ENCODE measurements around the gene STEAP1B. TPM values are rescaled to one million over a fixed set of nuclear protein-coding genes. Genes with fewer than 3 reads are reported as not detected.
"Not testable (repeated sequence)": the region's sequence is repeated elsewhere in the genome, so short reads cannot be mapped to it uniquely, and the experiment has no call there.

The STEAP1B gene
- total RNA-seq, 1 donor: 1.8 TPM

DNA sequence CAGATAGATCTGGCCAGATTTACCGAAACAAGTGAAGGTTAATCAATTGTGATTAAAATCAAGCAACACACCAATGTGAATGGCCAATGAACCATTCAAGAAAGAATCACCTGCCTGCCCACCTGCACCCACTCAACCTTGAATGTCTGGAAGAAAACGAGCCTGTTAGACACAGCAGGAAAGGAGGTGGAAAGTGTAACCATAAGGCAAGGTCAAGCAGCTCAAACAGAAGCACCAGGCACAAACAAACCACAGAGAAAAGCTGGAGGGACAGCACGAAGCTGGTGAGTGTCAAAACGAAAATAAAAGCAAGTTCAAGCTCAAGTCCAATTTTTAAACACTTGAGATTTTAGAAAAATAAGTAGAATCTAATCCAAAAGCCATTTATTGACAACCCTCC, 64.9 kb downstream of the STEAP1B start:
- Histone ChIP-seq H3K4me3 (ENCODE audit: low read length) (no peak overlapping the region), H3K9me3 (ENCODE audit: low read depth, low read length) (no peaks in the 10 kb centered on the region), H3K4me1 (ENCODE audit: insufficient read depth, low read length) (peaks cover 3% of the 10 kb centered on the region), H3K27me3 (ENCODE audit: insufficient read depth, low read length) (no peaks in the 10 kb centered on the region)

DNA sequence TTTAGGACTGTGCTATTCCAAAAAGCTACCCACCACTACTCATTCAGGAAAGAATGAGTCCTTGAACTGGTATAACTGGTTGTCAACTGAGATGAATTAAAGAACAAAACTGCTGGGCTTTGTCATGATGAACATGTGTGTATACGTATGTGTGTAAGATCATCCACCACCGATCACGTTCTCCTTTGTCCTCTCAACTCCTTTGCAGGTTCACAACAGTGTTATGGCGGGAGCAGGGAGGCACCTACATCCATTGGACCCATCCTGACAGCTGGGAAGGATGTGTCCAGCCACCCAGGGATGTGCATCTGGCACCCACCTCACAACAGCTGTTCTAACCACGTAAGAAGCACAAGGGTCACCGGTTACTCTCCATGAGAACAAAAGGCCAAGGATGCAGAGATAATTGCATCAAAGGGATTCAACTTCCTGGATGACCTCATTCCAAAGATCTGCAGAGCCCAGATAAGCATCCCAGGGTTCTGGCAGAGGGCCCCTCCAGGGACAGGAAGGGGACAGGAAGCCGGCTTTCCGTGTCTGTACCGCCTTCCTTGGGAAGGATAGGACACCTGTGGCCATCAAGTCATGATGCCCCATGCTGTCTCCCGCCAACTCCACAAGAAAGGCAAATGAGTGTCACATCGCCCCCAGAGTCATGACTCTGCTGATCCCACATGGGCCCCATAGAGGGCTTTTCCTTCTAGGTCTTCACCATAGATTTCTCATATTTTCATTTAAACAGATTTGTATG, 66.1 kb downstream of the STEAP1B start:
- Histone ChIP-seq H3K4me1 (ENCODE audit: insufficient read depth, low read length) (peaks cover 3% of the 10 kb centered on the region), H3K4me3 (ENCODE audit: low read length) (no peak overlapping the region), H3K9me3 (ENCODE audit: low read depth, low read length) (no peaks in the 10 kb centered on the region), H3K27me3 (ENCODE audit: insufficient read depth, low read length) (no peaks in the 10 kb centered on the region)

DNA sequence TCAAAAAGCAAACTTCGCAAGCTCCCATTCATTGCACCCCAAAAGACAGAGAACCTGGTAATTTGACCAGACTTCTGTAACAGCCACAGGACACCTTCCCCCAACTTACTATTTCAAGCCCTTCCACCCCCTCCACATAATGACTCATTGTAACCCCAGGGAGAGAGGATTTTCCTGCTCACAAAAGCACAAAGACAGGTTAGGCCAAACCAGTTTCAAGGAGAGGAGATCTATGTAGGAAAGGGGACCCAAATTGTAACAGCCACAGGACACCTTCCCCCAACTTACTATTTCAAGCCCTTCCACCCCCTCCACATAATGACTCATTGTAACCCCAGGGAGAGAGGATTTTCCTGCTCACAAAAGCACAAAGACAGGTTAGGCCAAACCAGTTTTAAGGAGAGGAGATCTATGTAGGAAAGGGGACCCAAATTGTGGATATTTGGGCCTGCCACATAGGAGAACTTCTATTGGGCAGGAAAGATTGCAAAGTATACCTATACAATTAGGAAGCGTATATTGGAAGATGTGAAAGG, 66.8 kb downstream of the STEAP1B start:
- H3K4me3 ChIP-seq (ENCODE audit: low read length); H3K27me3 ChIP-seq (ENCODE audit: insufficient read depth, low read length); H3K9me3 ChIP-seq (ENCODE audit: low read depth, low read length); H3K4me1 ChIP-seq (ENCODE audit: insufficient read depth, low read length): not testable (repeated sequence)

DNA sequence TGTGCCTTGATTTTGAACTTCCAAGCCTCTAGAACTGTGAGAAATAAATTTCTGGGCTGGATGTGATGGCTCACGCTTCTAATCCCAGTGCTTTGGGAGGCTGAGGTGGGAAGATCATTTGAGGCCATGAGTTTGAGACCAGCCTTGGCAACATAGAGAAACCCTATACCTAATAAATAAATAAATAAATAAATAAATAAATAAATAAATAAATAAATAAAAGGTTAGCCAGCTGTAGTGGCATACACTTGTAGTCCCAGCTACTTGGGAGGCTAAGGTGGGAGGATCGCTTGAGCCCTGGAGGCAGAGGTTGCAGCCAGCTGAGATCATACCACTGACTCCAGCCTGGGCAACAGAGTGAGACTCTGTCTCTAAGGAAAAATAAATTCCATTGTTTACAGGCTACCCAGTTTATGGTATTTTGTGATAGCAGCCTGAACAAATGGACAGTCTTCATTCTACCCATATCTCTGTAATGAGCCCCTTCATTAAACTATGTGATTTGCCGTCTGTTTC, 67.7 kb downstream of the STEAP1B start:
- Histone ChIP-seq H3K4me1 (ENCODE audit: insufficient read depth, low read length) (no peaks in the 10 kb centered on the region), H3K9me3 (ENCODE audit: low read depth, low read length) (no peaks in the 10 kb centered on the region), H3K4me3 (ENCODE audit: low read length) (no peak overlapping the region), H3K27me3 (ENCODE audit: insufficient read depth, low read length) (no peaks in the 10 kb centered on the region)

DNA sequence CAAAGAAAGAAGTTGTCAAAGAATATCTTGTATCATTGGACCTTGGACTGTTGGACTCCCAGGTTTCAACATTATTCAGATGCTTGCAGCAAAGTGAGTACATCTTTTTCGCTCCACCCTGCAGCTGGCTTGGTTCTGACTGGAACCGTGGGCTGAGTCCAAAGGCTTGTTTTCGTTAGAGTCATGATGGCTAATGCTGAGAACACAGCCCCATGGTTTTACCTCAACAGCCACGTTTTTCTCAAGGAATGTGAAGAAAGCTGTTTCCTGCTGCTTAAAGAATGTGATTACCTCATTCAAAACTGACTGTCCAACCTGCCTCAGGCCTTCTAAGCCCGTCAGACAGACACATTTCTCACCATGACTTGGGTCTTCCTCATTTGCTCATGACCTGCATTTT, 69.5 kb downstream of the STEAP1B start:
- no peaks in the 10 kb centered on the region for H3K4me1 ChIP-seq (ENCODE audit: insufficient read depth, low read length)
- H3K4me3 ChIP-seq (ENCODE audit: low read length): no peak overlapping the region
- H3K9me3 ChIP-seq (ENCODE audit: low read depth, low read length): no peaks in the 10 kb centered on the region
- H3K27me3 ChIP-seq (ENCODE audit: insufficient read depth, low read length): no peaks in the 10 kb centered on the region

DNA sequence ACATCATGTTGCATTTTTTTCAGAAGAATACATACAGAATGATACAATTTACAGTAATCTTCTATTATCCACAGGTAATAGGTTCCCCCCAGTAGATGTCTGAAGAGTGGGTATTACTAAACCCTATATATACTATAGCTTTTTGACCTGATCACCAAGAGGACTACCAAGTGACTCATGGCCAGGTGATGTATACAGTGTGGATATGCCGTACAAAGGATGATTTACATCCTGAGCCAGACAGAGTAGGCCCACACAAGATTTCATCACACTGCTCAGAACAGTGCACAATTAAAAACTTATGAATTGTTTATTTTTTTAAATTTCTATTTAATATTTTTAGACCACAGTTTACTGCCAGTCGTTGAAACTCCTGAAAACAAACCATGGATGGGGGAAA, 70.6 kb downstream of the STEAP1B start:
- H3K27me3 ChIP-seq (ENCODE audit: insufficient read depth, low read length): no peaks in the 10 kb centered on the region
- H3K4me1 ChIP-seq (ENCODE audit: insufficient read depth, low read length): no peaks in the 10 kb centered on the region
- no peak overlapping the region for H3K4me3 ChIP-seq (ENCODE audit: low read length)
- no peaks in the 10 kb centered on the region for H3K9me3 ChIP-seq (ENCODE audit: low read depth, low read length)

DNA sequence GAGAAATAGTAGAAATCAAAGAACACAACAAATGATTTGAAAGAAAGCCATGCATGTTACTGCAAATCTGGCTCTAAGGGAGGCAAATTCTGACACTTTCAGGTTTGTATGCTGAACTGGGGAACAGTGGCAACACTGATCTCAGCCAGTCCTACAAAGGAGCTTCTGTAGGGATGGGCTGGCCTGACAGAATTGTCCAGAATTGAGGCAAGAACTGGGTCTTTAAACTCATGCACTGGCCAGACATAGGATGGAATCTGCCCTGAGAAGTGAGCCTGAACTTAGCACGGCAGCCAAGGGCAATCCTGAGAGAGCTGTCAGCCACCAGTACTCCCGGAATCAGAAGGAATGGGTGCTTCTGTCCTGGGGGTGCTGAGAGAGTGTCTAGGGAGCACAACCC, 72.1 kb downstream of the STEAP1B start:
- Histone ChIP-seq H3K9me3 (ENCODE audit: low read depth, low read length) (no peaks in the 10 kb centered on the region), H3K4me1 (ENCODE audit: insufficient read depth, low read length) (no peaks in the 10 kb centered on the region), H3K27me3 (ENCODE audit: insufficient read depth, low read length) (no peaks in the 10 kb centered on the region), H3K4me3 (ENCODE audit: low read length) (no peak overlapping the region)

DNA sequence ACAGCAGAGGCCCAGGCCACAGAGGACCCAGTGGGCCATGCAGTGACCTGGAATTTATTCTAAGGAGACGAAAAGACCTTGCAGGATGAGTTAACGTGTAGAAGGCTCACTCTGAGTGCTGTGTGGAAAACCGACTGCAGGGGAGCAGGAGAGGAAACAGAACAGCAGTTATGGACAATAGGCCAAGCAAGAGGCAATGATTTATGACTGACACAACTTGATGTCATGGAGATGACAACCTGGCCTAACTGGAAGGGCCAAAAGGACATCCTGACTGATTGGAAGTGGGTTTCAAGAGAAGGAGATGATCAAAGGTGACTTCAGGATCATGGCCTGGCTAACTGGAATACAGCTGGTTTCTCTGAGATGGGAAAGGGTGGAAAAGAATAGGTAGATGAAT, 72.9 kb downstream of the STEAP1B start:
- no peak overlapping the region for H3K4me3 ChIP-seq (ENCODE audit: low read length)
- H3K4me1 ChIP-seq (ENCODE audit: insufficient read depth, low read length): no peaks in the 10 kb centered on the region
- H3K27me3 ChIP-seq (ENCODE audit: insufficient read depth, low read length): no peaks in the 10 kb centered on the region
- no peaks in the 10 kb centered on the region for H3K9me3 ChIP-seq (ENCODE audit: low read depth, low read length)

DNA sequence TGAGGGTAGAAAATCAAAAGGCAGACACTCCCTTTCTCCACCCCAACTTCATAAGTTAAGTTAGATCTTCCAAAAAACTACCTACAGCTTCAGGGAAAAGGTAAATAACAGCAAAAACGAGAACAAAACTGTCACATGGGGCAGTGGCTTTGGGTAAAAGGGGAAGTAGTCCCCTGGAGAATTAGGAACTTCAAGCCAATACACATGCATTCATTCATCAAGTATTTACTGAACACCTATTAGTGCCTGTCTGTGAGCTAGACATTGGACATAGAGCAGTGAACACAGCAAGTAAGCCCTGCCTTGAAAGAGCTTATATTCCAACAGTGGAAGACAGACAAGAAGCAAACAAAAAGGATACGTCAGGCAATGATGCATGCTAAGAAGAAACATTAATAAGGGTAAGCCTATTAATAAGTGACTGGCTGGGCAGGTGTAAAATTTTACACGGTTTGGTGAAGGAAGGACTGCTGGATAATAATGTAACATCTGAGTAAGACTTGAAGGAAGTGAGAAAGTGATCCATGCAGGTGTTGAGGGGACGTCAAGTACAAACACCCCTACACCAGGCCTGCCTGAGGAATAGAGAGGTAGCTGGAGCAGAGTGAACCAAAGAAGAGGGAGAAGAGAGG, 73.4 kb downstream of the STEAP1B start:
- Histone ChIP-seq H3K27me3 (ENCODE audit: insufficient read depth, low read length) (no peaks in the 10 kb centered on the region), H3K4me3 (ENCODE audit: low read length) (no peak overlapping the region), H3K9me3 (ENCODE audit: low read depth, low read length) (no peaks in the 10 kb centered on the region), H3K4me1 (ENCODE audit: insufficient read depth, low read length) (no peaks in the 10 kb centered on the region)

DNA sequence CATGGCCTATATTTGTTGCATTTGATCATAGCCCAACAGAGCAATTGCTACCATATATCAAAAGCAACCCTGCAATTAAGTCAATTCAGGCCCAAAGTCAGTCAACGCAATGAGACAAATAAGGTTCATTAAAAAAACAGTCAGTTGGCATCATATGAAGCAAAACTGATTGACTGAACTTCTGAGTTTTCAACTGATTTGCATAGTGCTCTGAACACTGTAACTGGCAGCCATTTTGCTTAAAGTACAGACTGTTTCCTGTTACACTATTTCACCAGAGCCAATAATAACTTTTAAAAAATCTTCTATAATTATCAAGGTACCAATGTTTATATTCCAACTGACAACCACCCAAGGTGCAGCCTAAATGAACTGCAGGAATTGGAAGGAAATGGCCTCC, 74.6 kb downstream of the STEAP1B start:
- Histone ChIP-seq H3K4me1 (ENCODE audit: insufficient read depth, low read length) (no peaks in the 10 kb centered on the region), H3K9me3 (ENCODE audit: low read depth, low read length) (no peaks in the 10 kb centered on the region), H3K27me3 (ENCODE audit: insufficient read depth, low read length) (no peaks in the 10 kb centered on the region), H3K4me3 (ENCODE audit: low read length) (no peak overlapping the region)

DNA sequence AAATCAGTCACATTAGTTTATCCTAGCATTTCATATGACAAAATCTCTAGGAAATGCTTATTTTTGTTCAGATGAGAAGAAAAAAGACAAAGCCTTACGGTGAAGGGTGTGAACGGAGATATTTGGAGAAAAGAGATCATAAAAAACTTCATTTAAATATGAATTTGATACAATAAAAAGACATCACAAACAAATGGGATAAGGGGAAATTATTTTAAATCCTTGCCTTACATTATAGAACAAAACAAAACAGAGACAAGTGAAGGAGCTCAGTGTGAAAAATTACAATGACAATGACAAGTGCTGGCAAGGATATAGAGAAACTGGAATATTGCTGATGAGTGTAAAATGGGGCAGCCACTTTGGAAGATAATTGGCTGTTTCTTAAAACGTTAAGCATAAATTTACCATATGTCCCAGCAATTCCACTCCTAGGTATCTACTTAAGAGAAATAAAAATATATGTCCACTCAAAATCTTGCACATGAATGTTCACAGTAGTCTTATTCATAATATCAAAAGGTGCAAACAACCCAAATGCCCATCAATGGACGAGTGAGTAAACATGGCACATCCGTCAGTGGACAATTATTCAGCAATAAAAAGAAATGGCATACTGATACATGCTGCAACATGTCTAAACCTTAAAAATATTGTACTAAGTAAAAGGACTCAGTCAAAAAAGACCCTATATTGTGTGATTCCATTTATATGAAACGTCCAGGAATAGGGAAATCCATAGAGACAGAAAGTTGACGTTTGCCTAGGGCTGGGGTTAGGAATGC, 77.0 kb downstream of the STEAP1B start:
- Histone ChIP-seq H3K4me1 (ENCODE audit: insufficient read depth, low read length) (no peaks in the 10 kb centered on the region), H3K4me3 (ENCODE audit: low read length) (no peak overlapping the region), H3K9me3 (ENCODE audit: low read depth, low read length) (no peaks in the 10 kb centered on the region), H3K27me3 (ENCODE audit: insufficient read depth, low read length) (no peaks in the 10 kb centered on the region)

DNA sequence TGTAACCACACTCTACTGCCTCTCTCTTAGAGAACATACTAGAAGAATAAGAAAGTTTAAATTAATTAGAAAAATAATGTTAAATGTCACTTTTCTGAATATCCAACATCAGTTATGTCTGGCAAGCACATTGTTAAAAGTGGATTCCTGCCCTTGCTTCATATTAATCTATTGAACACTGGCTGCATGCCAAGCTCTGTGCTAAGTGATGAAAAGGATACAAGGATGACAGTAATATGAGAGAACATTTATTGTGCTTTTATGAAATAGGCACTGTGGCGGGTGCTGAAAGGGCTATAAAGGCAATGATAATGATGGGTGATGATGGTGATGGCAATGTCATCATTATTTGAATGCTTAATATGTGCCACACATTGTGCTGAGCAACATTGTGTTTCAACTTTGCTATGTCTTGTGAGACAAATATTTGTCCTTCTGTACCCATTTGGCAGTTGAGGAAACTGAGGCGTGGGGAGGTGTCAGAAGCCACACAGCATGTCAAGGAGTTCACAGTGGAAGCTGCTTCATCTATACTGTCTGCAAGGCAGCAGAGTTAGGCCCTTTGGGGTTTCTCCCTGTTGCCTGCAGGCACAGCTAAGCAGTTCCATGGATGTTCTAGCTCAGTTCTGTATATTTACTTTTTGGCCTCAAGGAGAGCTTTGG, 78.9 kb downstream of the STEAP1B start:
- Histone ChIP-seq H3K4me1 (ENCODE audit: insufficient read depth, low read length) (no peaks in the 10 kb centered on the region), H3K27me3 (ENCODE audit: insufficient read depth, low read length) (no peaks in the 10 kb centered on the region), H3K9me3 (ENCODE audit: low read depth, low read length) (no peaks in the 10 kb centered on the region), H3K4me3 (ENCODE audit: low read length) (no peak overlapping the region)

DNA sequence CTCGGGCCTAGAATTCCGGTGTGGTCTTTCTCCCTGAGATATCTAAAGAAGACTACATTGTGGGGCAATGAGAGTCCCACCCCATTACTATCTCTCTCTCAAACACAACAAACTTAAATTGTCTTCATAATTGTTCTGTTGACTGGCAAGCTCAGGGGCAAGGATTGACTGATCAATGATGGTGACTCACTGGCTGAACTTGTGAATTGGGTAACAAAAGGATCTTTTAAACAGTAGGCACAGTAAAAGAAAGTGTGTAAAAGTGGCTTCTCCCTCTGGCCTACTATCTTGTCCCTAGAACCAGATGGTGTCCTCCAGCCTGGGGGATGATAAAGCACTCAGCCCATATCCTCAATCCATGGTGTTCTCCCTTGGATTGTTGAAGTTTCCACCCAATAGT, 80.0 kb downstream of the STEAP1B start:
- H3K4me1 ChIP-seq (ENCODE audit: insufficient read depth, low read length): no peaks in the 10 kb centered on the region
- no peak overlapping the region for H3K4me3 ChIP-seq (ENCODE audit: low read length)
- H3K9me3 ChIP-seq (ENCODE audit: low read depth, low read length): no peaks in the 10 kb centered on the region
- H3K27me3 ChIP-seq (ENCODE audit: insufficient read depth, low read length): no peaks in the 10 kb centered on the region

DNA sequence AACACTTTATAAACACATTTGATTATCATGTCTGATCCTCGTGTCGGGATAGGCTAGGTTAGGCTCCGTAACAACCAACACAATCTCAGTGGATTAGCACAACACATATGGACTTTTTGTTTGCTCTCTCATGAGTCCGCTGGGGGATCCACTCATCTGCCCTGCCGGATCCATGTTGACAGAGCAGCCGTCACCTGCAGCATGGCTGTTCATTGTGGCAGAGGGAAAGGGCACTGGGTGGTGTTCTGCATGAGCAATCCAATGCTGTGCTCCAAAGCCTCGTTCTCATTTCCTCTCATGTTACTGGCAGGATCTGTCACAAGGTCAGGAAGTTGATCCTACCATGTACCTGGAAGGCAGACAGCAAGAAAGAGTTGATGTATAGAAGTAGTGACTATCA, 80.5 kb downstream of the STEAP1B start:
- Histone ChIP-seq H3K9me3 (ENCODE audit: low read depth, low read length) (no peaks in the 10 kb centered on the region), H3K4me1 (ENCODE audit: insufficient read depth, low read length) (no peaks in the 10 kb centered on the region), H3K27me3 (ENCODE audit: insufficient read depth, low read length) (no peaks in the 10 kb centered on the region), H3K4me3 (ENCODE audit: low read length) (no peak overlapping the region)
